Aorta (tissue), 5 donors: ENCODE results near the gene BRF1. TPM values are rescaled to one million over a fixed set of nuclear protein-coding genes. Genes with fewer than 3 reads are reported as not detected.
"Not testable (repeated sequence)": the region's sequence is repeated elsewhere in the genome, so short reads cannot be mapped to it uniquely, and the experiment has no call there.

Experiments used
- ATAC-seq: fragments of 200-7000 bp; cut with Tn5 transposase; one replicate; pipeline ENCODE4 v1.9.1; 2022; ENCODE audit warnings: moderate library complexity; ENCODE audit not compliant: low FRiP score
- DNase-seq, 2 donors: peaks; one replicate each; pipeline ENCODE4 v3.0.0-alpha.2; 2020
- H3K27ac ChIP-seq, 2 donors: one replicate each; pipeline ENCODE4 v1.5.1; 2013; ENCODE audit warnings: low read length in 2 of 2, mild to moderate bottlenecking in 2 of 2, moderate library complexity in 2 of 2, control low read depth in 1 of 2, inconsistent platforms in 1 of 2, low read depth in 1 of 2
- H3K27me3 ChIP-seq, 2 donors: one replicate each; pipeline ENCODE4 v1.6.1; 2013; ENCODE audit warnings: control low read depth in 1 of 2, low read length in 1 of 2, mild to moderate bottlenecking in 1 of 2, moderate library complexity in 1 of 2; ENCODE audit not compliant: insufficient read depth in 2 of 2, control insufficient read depth in 1 of 2
- H3K36me3 ChIP-seq, 2 donors: one replicate each; pipeline ENCODE4 v1.6.1; 2013; ENCODE audit warnings: control low read depth in 1 of 2, low read length in 1 of 2, mild to moderate bottlenecking in 1 of 2; ENCODE audit not compliant: insufficient read depth in 2 of 2, control insufficient read depth in 1 of 2
- H3K4me1 ChIP-seq, 2 donors: one replicate each; pipeline ENCODE4 v1.6.1; 2013; ENCODE audit warnings: low read length in 2 of 2, control low read depth in 1 of 2, mild to moderate bottlenecking in 1 of 2, moderate library complexity in 1 of 2; ENCODE audit not compliant: insufficient read depth in 2 of 2, control insufficient read depth in 1 of 2
- H3K4me3 ChIP-seq, 2 donors: one replicate each; pipeline ENCODE4 v1.5.1; 2013; ENCODE audit warnings: low read length in 2 of 2, control low read depth in 1 of 2, mild to moderate bottlenecking in 1 of 2
- H3K9me3 ChIP-seq: one replicate; pipeline ENCODE4 v1.6.1; 2013; ENCODE audit warnings: mild to moderate bottlenecking, low read length; ENCODE audit not compliant: control insufficient read depth
- WGBS, 2 donors: extraction: QIAGEN DNeasy Blood & Tissue Kit; methylation state at CpG; one replicate each; pipeline ENCODE4 v1.1.7; 2013; 5-methylcytosine and 5-hydroxymethylcytosine counted together
- intact Hi-C, 2 donors: fragments of 100-400 bp; cut with DNase I; formaldehyde crosslinking; loops; one replicate each; pipeline versions ENCODE4 v1.14.2 to v1.15.0; 2022
- polyA plus RNA-seq, 2 donors: library from polyadenylated mRNA; stranded (reverse); fragments of 200-250 nt; gene quantifications; one replicate each; pipeline ENCODE4 v1.2.3, GENCODE V29; 2013
- total RNA-seq, 2 donors: library from RNA; stranded (reverse); fragmentation: NEBNext Ultra II Directional; extraction: Animal tissue kit (Norgen Biotek cat#: 25700); gene quantifications; one replicate each; pipeline ENCODE4 v1.2.1, GENCODE V29; 2021
- donor health status: healthy with polysubstance abuse.
- donor health status: Bipolar disorder and iron deficiency.
- donor health status: DM: no; HTN: no; CAD: no.
- donor health status: DM: no; HTN: no; CAD: no.
- donor health status: DM: yes; HTN: yes; CAD: no.

BRF1 gene
- total and polyA plus RNA-seq, 4 donors, result 7.1 to 44.3 (median 29.6) TPM

DNA sequence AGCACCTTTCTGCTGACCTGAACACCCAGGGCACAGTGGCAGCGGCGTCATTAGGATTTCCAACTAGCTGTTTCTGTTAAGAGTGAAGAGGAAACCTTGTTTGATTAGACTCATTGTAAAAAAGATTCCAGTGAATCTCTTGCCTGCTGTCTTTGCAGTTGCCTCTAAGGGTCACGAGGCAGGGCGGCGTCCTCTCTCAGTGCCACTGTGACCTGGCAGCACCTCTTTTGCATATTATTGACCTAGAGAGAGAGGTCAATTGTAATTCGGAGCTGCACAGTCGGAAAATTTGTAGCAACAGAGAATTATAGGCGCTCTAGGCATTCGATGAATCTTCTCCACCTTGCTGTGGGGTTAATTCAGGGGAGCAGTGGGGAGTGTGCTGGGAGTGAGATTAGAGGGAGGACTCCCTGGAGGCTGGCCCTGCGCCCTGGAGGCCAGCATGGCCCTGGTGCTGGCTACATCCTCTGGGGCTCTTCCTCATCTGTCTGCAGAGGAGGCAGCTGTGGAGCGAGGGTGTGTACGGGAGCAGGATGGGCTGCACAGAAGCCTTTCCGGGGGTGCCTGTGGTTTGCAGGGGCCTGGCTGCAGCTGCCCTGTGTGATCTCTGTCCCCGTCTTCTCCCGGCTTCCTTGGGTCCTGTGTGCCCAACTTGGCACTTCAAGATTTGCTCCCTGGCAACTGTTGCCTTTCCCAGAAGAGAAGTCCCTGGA, 28.0 kb upstream of the BRF1 start:
- ATAC-seq, result no peak
- H3K4me3 ChIP-seq, result no peak overlapping the region
- no peak overlapping the region for H3K27ac ChIP-seq
- H3K9me3 ChIP-seq, result no peaks in the 10 kb centered on the region
- DNase-seq, result no peak
- H3K4me1 ChIP-seq, result no peaks in the 10 kb centered on the region
- intact Hi-C loops, result no loop called here
- 89% methylated on average over 15 of the region's 15 CpGs for WGBS, 2 donors
- no peaks in the 10 kb centered on the region for H3K36me3 ChIP-seq
- no peaks in the 10 kb centered on the region for H3K27me3 ChIP-seq

DNA sequence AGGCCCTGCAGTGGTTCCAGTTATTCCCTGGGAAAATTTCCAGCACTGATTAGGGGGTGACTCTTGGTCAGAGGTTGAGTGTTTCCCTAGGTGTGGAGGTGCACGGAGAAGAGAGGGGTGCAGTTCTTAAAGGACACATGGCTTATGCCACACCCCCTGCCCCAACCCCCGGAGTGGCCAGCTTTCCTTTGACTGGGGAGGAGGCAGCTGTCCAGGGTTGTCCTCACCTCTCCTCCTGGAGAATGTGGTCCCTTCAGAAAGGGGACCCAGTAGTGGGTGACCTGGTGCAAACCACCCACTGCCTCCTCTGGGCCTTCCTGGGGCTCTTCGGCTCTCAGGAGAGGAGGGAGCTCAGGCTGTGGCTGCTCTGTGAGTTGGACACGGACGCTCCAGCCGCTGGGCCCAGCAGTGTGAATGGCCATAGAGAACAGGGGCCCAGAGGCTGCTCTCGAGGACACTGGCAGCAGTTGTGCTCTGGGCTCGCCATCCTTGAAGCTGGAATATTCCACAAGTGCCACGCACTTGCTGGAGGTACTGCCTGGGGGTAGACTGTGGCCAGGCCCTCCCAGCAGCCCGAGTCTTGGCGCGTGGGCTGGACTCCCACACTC, 27.4 kb upstream of the BRF1 start:
- no peak for ATAC-seq
- no peak overlapping the region for H3K4me3 ChIP-seq
- no peaks in the 10 kb centered on the region for H3K27me3 ChIP-seq
- 80 to 86% methylated on average over 12 of the region's 12 CpGs for WGBS, 2 donors
- no peak overlapping the region for H3K27ac ChIP-seq
- DNase-seq, result peak in 1 of 2 donors; percentile 69
- H3K4me1 ChIP-seq, result no peaks in the 10 kb centered on the region
- intact Hi-C loops, result no loop called here
- H3K36me3 ChIP-seq, result no peaks in the 10 kb centered on the region
- H3K9me3 ChIP-seq, result no peaks in the 10 kb centered on the region

DNA sequence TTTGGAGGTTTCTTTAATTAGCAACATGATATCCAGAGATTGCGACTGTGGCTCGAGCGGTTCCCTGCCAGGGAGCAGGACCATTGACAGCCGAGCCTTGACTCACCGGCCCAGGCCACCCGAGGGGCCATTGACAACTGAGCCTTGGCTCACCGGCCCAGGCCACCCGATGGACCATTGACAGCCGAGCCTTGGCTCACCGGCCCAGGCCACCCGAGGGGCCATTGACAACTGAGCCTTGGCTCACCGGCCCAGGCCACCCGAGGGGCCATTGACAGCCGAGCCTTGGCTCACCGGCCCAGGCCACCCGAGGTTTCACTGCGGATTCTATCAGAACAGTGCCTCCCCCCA, 26.9 kb upstream of the BRF1 start:
- intact Hi-C loops, H3K9me3 ChIP-seq, H3K27ac ChIP-seq, H3K4me3 ChIP-seq, DNase-seq, H3K27me3 ChIP-seq, H3K36me3 ChIP-seq, ATAC-seq, H3K4me1 ChIP-seq: not testable (repeated sequence)
- WGBS, 2 donors, result 80 to 83% methylated on average over 17 of the region's 17 CpGs

DNA sequence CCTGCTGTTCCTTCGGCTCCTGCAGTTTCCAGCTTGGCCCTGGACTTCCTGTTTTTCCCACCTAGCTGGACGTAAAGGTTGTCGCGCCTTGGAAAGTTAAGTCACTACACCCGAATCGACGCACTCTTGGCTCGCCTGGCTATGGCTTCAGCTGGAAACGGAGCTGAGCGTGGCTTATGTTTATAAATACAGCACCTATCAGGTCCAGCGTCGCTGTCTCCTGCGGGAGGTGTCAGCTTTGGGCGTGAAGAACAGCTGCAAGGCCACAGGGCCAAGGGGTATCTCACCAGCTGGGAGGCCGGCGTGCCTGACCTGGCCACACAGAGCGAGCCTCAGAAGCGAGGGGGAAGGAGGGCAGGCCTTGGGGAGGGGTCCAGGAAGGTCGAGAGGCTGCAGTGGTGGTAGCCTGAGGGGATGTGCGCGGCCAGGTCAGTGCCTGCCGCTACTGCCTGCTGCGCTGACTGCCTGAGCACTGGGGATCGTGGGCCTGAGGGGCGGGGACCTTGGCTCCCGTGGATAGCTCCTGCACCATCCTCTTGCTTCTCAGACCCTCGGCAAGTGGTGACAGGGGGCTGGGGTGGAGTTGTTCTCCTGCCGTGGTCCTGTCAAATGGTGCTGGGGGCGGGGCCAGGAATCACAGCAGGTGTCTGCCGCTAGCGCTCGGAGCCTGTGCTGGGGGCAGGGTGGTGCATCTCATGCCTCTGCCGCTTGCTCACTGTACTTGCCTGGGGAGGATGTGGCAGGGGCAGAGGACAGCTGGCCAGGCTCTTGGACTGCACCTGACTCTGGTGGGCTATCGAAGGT, 26.3 kb upstream of the BRF1 start:
- Histone ChIP-seq H3K9me3 (no peaks in the 10 kb centered on the region), H3K4me1 (no peaks in the 10 kb centered on the region), H3K27ac (no peak overlapping the region), H3K36me3 (no peaks in the 10 kb centered on the region), H3K27me3 (no peaks in the 10 kb centered on the region), H3K4me3 (no peak overlapping the region)
- WGBS, 2 donors, result 85 to 86% methylated on average over 34 of the region's 34 CpGs
- DNase-seq (no peak), ATAC-seq (no peak)
- intact Hi-C loops, result no loop called here

DNA sequence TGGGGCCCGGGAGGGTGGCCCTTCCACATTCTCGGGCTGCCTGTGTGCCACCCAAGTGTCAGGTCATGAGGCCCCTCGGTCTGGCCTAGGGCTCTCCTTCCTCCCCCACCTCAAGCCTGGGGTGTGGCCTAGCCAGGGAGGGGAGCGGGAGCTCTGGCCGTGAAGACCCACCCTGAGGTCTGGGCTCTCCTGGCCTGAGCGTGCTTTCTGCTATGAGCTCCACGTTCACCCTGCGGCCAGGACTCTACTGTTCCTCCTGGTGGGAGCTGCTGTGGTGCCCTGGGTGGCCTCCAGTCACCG, 25.7 kb upstream of the BRF1 start:
- no peaks in the 10 kb centered on the region for H3K36me3 ChIP-seq
- DNase-seq (no peak), ATAC-seq (no peak)
- no peak overlapping the region for H3K27ac ChIP-seq
- H3K27me3 ChIP-seq, result no peaks in the 10 kb centered on the region
- no peak overlapping the region for H3K4me3 ChIP-seq
- intact Hi-C loops, result no loop called here
- no peaks in the 10 kb centered on the region for H3K9me3 ChIP-seq
- 79 to 87% methylated on average over 9 of the region's 9 CpGs for WGBS, 2 donors
- H3K4me1 ChIP-seq, result no peaks in the 10 kb centered on the region

DNA sequence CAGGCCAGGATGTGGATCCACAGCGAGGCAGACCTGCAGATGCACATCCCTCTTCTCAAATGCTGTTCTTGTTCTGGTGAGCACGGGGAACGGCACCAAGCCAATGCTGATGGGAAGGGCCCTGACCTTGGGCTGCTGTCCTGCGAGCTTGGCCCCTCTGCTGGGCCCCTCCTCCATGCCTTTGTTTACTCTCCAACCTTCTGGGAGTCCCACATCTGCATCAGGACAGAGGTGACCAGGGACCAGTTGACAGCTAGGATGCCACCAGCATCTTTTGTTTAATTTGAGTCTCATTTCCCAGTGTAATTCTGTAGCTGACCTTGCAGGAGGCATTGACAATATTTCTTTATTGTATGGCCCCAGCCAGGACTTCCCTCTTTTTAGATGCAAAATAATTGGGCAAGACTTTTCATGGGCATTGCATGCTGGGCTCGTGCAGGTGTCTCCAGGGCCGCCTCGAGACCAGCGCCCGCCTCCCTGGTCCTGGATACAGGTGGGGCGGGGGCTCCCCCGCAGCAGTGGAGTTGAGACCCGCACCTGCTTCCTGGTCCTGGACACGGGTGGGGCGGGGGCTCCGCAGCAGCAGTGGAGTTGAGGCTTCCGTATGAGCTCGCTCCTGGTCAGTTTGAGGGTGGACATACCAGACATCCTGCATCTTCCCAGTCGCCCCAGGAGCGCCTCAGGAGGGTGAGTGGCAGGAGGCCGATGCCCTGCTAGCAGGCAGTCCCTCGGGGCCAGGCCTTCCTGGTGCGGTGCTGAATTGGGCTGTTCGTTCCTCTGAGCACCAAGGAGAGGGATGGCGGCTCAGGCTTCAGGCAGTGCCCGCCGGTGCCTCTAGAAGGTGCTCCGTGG, 25.1 kb upstream of the BRF1 start:
- Histone ChIP-seq H3K4me3 (no peak overlapping the region), H3K4me1 (no peaks in the 10 kb centered on the region), H3K27ac (no peak overlapping the region), H3K27me3 (no peaks in the 10 kb centered on the region), H3K9me3 (no peaks in the 10 kb centered on the region), H3K36me3 (no peaks in the 10 kb centered on the region)
- 87 to 91% methylated on average over 25 to 27 of the region's 27 CpGs for WGBS, 2 donors
- ATAC-seq (no peak), DNase-seq (no peak)
- intact Hi-C loops, result no loop called here

DNA sequence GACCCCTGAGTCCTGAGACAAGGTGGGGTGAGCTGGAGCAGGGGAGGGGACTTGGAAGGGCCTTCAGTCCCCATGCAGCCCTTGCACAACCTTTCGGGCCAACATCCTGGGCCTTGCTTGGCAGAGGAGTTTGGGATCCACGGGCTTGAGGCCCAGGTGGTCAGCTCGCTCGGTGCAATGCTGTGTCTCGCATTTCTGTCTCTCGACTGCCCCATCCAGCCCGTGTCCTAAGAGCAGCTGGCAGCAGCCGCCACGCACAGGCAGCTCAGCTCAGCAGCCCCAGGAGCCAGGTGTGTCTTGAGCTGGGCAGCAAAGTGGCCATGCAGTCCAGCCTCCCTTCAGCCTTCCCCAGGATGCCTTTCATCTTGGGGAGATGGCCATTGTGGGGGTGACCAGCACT, 24.5 kb upstream of the BRF1 start:
- H3K9me3 ChIP-seq, result no peaks in the 10 kb centered on the region
- no peaks in the 10 kb centered on the region for H3K4me1 ChIP-seq
- 92 to 93% methylated on average over 9 of the region's 9 CpGs for WGBS, 2 donors
- ATAC-seq (no peak), DNase-seq (no peak)
- H3K27me3 ChIP-seq, result no peaks in the 10 kb centered on the region
- no peak overlapping the region for H3K4me3 ChIP-seq
- no peaks in the 10 kb centered on the region for H3K36me3 ChIP-seq
- no peak overlapping the region for H3K27ac ChIP-seq
- intact Hi-C loops, result no loop called here

DNA sequence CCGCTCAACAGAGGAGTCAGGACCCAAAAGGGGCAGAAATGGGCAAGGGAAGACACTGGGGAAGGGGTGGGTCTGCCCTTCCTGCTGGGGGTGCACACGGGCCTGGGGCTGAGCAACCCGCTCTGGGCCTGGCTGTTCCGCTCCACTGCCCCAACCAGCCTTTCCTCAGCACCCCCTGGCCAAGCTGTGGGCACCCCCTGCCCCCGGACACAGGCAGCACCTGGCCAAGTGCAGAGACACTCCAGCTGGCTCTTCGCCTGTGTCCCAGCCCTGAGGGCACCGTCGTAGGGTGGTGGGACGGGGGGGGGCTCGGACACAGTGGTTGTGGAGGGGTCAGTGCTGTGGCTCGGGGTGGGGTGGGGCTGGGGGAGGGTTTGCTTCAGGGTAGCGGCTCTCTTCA, 24.1 kb upstream of the BRF1 start:
- no peaks in the 10 kb centered on the region for H3K4me1 ChIP-seq
- H3K27me3 ChIP-seq, result no peaks in the 10 kb centered on the region
- intact Hi-C loops, result no loop called here
- DNase-seq, result no peak
- no peaks in the 10 kb centered on the region for H3K36me3 ChIP-seq
- H3K4me3 ChIP-seq, result no peak overlapping the region
- H3K9me3 ChIP-seq, result no peaks in the 10 kb centered on the region
- no peak for ATAC-seq
- no peak overlapping the region for H3K27ac ChIP-seq
- WGBS, 2 donors, result 53 to 62% methylated on average over 8 to 12 of the region's 12 CpGs
